Stomach smooth muscle (tissue), 2 donors: ENCODE measurements around the gene ZFPM1.

Experiments used
- H3K27ac ChIP-seq: one replicate; pipeline ENCODE4 v1.7.0; 2013; ENCODE audit warnings: mild to moderate bottlenecking, low read length, inconsistent platforms
- H3K27me3 ChIP-seq, 2 donors: one replicate each; pipeline ENCODE4 v1.7.0; 2013; ENCODE audit warnings: low read length in 2 of 2; ENCODE audit not compliant: insufficient read depth in 2 of 2, control insufficient read depth in 1 of 2
- H3K36me3 ChIP-seq, 2 donors: one replicate each; pipeline ENCODE4 v1.7.0; 2013; ENCODE audit warnings: low read length in 2 of 2; ENCODE audit not compliant: control insufficient read depth in 2 of 2, insufficient read depth in 2 of 2
- H3K4me1 ChIP-seq: one replicate; pipeline ENCODE4 v1.7.0; 2013; ENCODE audit warnings: low read length; ENCODE audit not compliant: control insufficient read depth, insufficient read depth
- H3K4me3 ChIP-seq, 2 donors: one replicate each; pipeline ENCODE4 v1.7.0; 2013; ENCODE audit warnings: low read length in 2 of 2
- H3K9ac ChIP-seq, 2 donors: one replicate each; pipeline ENCODE4 v1.7.0; 2013; ENCODE audit warnings: low read length in 2 of 2, mild to moderate bottlenecking in 1 of 2
- H3K9me3 ChIP-seq, 2 donors: one replicate each; pipeline ENCODE4 v1.7.0; 2013; ENCODE audit warnings: low read length in 2 of 2; ENCODE audit not compliant: control insufficient read depth in 2 of 2
- donor health status: healthy.
- donor health status: Pancreatic carcinoma.

Gene ZFPM1

GRCh38 chr16:88435437-88436355 is 17.4 kb upstream of the ZFPM1 start:
- Histone ChIP-seq H3K9me3 (peaks cover 0 to 2% of the 10 kb centered on the region in 2 donors), H3K36me3 (no peaks in the 10 kb centered on the region), H3K4me3 (no peak overlapping the region), H3K27ac (no peak overlapping the region), H3K9ac (no peak overlapping the region), H3K4me1 (peaks cover 5% of the 10 kb centered on the region), H3K27me3 (peaks cover 12 to 20% of the 10 kb centered on the region in 2 donors)

- no peak overlapping the region for H3K27ac ChIP-seq
- no peaks in the 10 kb centered on the region for H3K36me3 ChIP-seq
- H3K9ac ChIP-seq, result no peak overlapping the region
- peaks cover 6 to 10% of the 10 kb centered on the region in 2 donors for H3K27me3 ChIP-seq
- H3K4me3 ChIP-seq, result no peak overlapping the region
- H3K9me3 ChIP-seq, result peaks cover 0 to 2% of the 10 kb centered on the region in 2 donors
- H3K4me1 ChIP-seq, result peaks cover 2% of the 10 kb centered on the region
Measured at GRCh38 chr16:88436796-88437195, 16.3 kb upstream of the ZFPM1 start.

GRCh38 chr16:88437367-88437964 is 15.6 kb upstream of the ZFPM1 start:
- H3K9me3 ChIP-seq, result peaks cover 0 to 2% of the 10 kb centered on the region in 2 donors
- H3K4me1 ChIP-seq, result peaks cover 2% of the 10 kb centered on the region
- no peak overlapping the region for H3K4me3 ChIP-seq
- no peak overlapping the region for H3K9ac ChIP-seq
- peaks cover 4 to 8% of the 10 kb centered on the region in 2 donors for H3K27me3 ChIP-seq
- no peak overlapping the region for H3K27ac ChIP-seq
- H3K36me3 ChIP-seq, result no peaks in the 10 kb centered on the region

GRCh38 chr16:88438084-88438870 is 14.8 kb upstream of the ZFPM1 start:
- H3K9me3 ChIP-seq, result peaks cover 0 to 2% of the 10 kb centered on the region in 2 donors
- no peak overlapping the region for H3K4me3 ChIP-seq
- H3K27me3 ChIP-seq, result peaks cover 8 to 11% of the 10 kb centered on the region in 2 donors
- H3K9ac ChIP-seq, result no peak overlapping the region
- no peak overlapping the region for H3K27ac ChIP-seq
- H3K4me1 ChIP-seq, result peaks cover 7% of the 10 kb centered on the region
- no peaks in the 10 kb centered on the region for H3K36me3 ChIP-seq

GRCh38 chr16:88439016-88439415 is 14.1 kb upstream of the ZFPM1 start:
- Histone ChIP-seq H3K4me3 (no peak overlapping the region), H3K27ac (no peak overlapping the region), H3K9ac (no peak overlapping the region), H3K4me1 (peaks cover 7% of the 10 kb centered on the region), H3K36me3 (no peaks in the 10 kb centered on the region), H3K9me3 (peaks cover 0 to 2% of the 10 kb centered on the region in 2 donors), H3K27me3 (peaks cover 11 to 14% of the 10 kb centered on the region in 2 donors)

- no peaks in the 10 kb centered on the region for H3K36me3 ChIP-seq
- peaks cover 7% of the 10 kb centered on the region for H3K4me1 ChIP-seq
- H3K9me3 ChIP-seq, result peaks cover 0 to 2% of the 10 kb centered on the region in 2 donors
- no peak overlapping the region for H3K9ac ChIP-seq
- no peak overlapping the region for H3K4me3 ChIP-seq
- no peak overlapping the region for H3K27ac ChIP-seq
- peaks cover 11 to 14% of the 10 kb centered on the region in 2 donors for H3K27me3 ChIP-seq
Measured at GRCh38 chr16:88439706-88440105, 13.4 kb upstream of the ZFPM1 start.

GRCh38 chr16:88440111-88440510 is 13.0 kb upstream of the ZFPM1 start:
- Histone ChIP-seq H3K4me1 (peaks cover 7% of the 10 kb centered on the region), H3K27me3 (peaks cover 11 to 14% of the 10 kb centered on the region in 2 donors), H3K27ac (no peak overlapping the region), H3K9ac (no peak overlapping the region), H3K36me3 (no peaks in the 10 kb centered on the region), H3K9me3 (peaks cover 0 to 2% of the 10 kb centered on the region in 2 donors), H3K4me3 (no peak overlapping the region)

- Histone ChIP-seq H3K9me3 (peaks cover 0 to 2% of the 10 kb centered on the region in 2 donors), H3K9ac (no peak overlapping the region), H3K4me3 (no peak overlapping the region), H3K27ac (no peak overlapping the region), H3K36me3 (no peaks in the 10 kb centered on the region), H3K27me3 (peaks cover 11 to 14% of the 10 kb centered on the region in 2 donors), H3K4me1 (peaks cover 7% of the 10 kb centered on the region)
Measured at GRCh38 chr16:88440686-88441405, 12.2 kb upstream of the ZFPM1 start.

GRCh38 chr16:88441460-88441859 is 11.6 kb upstream of the ZFPM1 start:
- Histone ChIP-seq H3K9me3 (peaks cover 0 to 2% of the 10 kb centered on the region in 2 donors), H3K4me3 (no peak overlapping the region), H3K27me3 (peaks cover 11 to 14% of the 10 kb centered on the region in 2 donors), H3K9ac (no peak overlapping the region), H3K4me1 (peaks cover 7% of the 10 kb centered on the region), H3K36me3 (no peaks in the 10 kb centered on the region), H3K27ac (no peak overlapping the region)

- Histone ChIP-seq H3K36me3 (no peaks in the 10 kb centered on the region), H3K9me3 (peaks cover 0 to 2% of the 10 kb centered on the region in 2 donors), H3K27ac (no peak overlapping the region), H3K27me3 (peaks cover 11 to 12% of the 10 kb centered on the region in 2 donors), H3K9ac (no peak overlapping the region), H3K4me3 (no peak overlapping the region), H3K4me1 (peaks cover 7% of the 10 kb centered on the region)
Measured at GRCh38 chr16:88442383-88442726, 10.7 kb upstream of the ZFPM1 start.
